B cell (primary cell): Measurements from ENCODE around the gene SNCB. TPM values are rescaled to one million over a fixed set of nuclear protein-coding genes. Genes with fewer than 3 reads are reported as not detected.

Source experiments
- ATAC-seq: fragments of 200-7000 bp; cut with Tn5 transposase; one replicate; pipeline ENCODE4 v1.10.0; 2021; ENCODE audit warnings: low read depth, mild to moderate bottlenecking, moderate number of reproducible peaks, moderate library complexity
- CTCF ChIA-PET: fragments of 350-600 bp; sonication (Branson Sonifier 250); formaldehyde crosslinking; loops from one replicate; lab custom pipeline; 2021; ENCODE audit warnings: antibody characterized with exemption, inconsistent platforms; lab: Charles Lee
- POLR2A ChIA-PET: fragments of 350-600 bp; sonication (Branson Sonifier 250); formaldehyde crosslinking; loops from one replicate; lab custom pipeline; 2021; ENCODE audit warnings: antibody characterized with exemption; lab: Charles Lee
- DNase-seq: peaks from one replicate; pipeline ENCODE4 v3.0.0; 2013
- H2AFZ ChIP-seq: 2 replicates; pipeline ENCODE4 v1.6.1; 2012; ENCODE audit warnings: mild to moderate bottlenecking, low read depth, low read length; ENCODE audit not compliant: insufficient read depth, poor library complexity, severe bottlenecking
- H3K27ac ChIP-seq, 2 donors: 1 replicate in 1 of 2; 2 replicates in 1 of 2; pipeline ENCODE4 v1.5.1; 2012 to 2013; ENCODE audit warnings: low read length in 2 of 2, mild to moderate bottlenecking in 2 of 2, moderate library complexity in 1 of 2
- H3K27me3 ChIP-seq, 4 experiments: fragments of 200-600 bp in 1 of 4; sonication (generic) in 1 of 4; replicated peaks in 1 of 4; 1 replicate in 2 of 4; 2 replicates in 2 of 4; pipeline versions ENCODE4 v1.6.1 to v1.7.0; 2013 to 2016; ENCODE audit warnings: low read length in 3 of 4, mild to moderate bottlenecking in 2 of 4, mixed read lengths in 1 of 4, moderate library complexity in 1 of 4; ENCODE audit not compliant: insufficient read depth in 4 of 4, control insufficient read depth in 3 of 4; ENCODE audit errors: control extremely low read depth in 1 of 4
- H3K36me3 ChIP-seq, 2 experiments: replicated peaks in 1 of 2; 1 replicate in 1 of 2; 2 replicates in 1 of 2; pipeline versions ENCODE4 v1.6.1 to v1.7.1; 2013; ENCODE audit warnings: low read length in 1 of 2; ENCODE audit not compliant: insufficient read depth in 2 of 2, control insufficient read depth in 1 of 2; ENCODE audit errors: control extremely low read depth in 1 of 2, extremely low read depth in 1 of 2
- H3K4me1 ChIP-seq, 2 donors: fragments of 200-600 bp in 1 of 2; sonication (generic) in 1 of 2; 1 replicate in 1 of 2; 2 replicates in 1 of 2; pipeline versions ENCODE4 v1.5.1 to v1.6.1; 2013 to 2017; ENCODE audit warnings: low read length in 2 of 2; ENCODE audit not compliant: control insufficient read depth in 2 of 2, insufficient read depth in 2 of 2
- H3K4me2 ChIP-seq: replicated peaks from 2 replicates; pipeline ENCODE3; 2012; ENCODE audit warnings: mild to moderate bottlenecking, low read depth, low read length; ENCODE audit not compliant: poor library complexity, severe bottlenecking
- H3K4me3 ChIP-seq, 5 experiments: fragments of 200-600 bp in 1 of 5; sonication (generic) in 1 of 5; 1 replicate in 3 of 5; 2 replicates in 2 of 5; pipeline versions ENCODE4 v1.5.1 to v1.7.0; 2011 to 2016; ENCODE audit warnings: low read length in 4 of 5, mild to moderate bottlenecking in 4 of 5, low read depth in 2 of 5, control low read depth in 1 of 5, moderate library complexity in 1 of 5; ENCODE audit not compliant: insufficient read depth in 1 of 5; ENCODE audit errors: control extremely low read depth in 1 of 5, extremely low read depth in 1 of 5
- H3K79me2 ChIP-seq: fragments of 200-600 bp; sonication (generic); one replicate; pipeline ENCODE4 v1.6.0; 2016; ENCODE audit warnings: low read length; ENCODE audit not compliant: control insufficient read depth, insufficient read depth
- H3K9ac ChIP-seq: fragments of 200-600 bp; sonication (generic); 2 replicates; pipeline ENCODE4 v1.6.1; 2017; ENCODE audit warnings: mild to moderate bottlenecking, low read length, moderate library complexity
- H3K9me3 ChIP-seq, 3 donors: one replicate each; pipeline versions ENCODE4 v1.6.1 to v1.7.1; 2013; ENCODE audit warnings: low read length in 2 of 3; ENCODE audit not compliant: control insufficient read depth in 2 of 3, insufficient read depth in 1 of 3; ENCODE audit errors: control extremely low read depth in 1 of 3
- H4K20me1 ChIP-seq: 2 replicates; pipeline ENCODE4 v1.6.0; 2012; ENCODE audit warnings: mild to moderate bottlenecking, low read length; ENCODE audit not compliant: insufficient read depth, control insufficient read depth, poor library complexity, severe bottlenecking
- H3K27ac Mint-ChIP-seq: one replicate; pipeline ENCODE4 v1.8.0; 2021; ENCODE audit warnings: mixed read lengths
- H3K27me3 Mint-ChIP-seq: one replicate; pipeline ENCODE4 v1.8.0; 2021; ENCODE audit warnings: mixed read lengths
- H3K4me1 Mint-ChIP-seq: one replicate; pipeline ENCODE4 v1.8.0; 2021; ENCODE audit warnings: mixed read lengths
- H3K4me3 Mint-ChIP-seq: one replicate; pipeline ENCODE4 v1.8.0; 2021; ENCODE audit warnings: mixed read lengths
- H3K9me3 Mint-ChIP-seq: one replicate; pipeline ENCODE4 v1.8.0; 2022; ENCODE audit warnings: mixed read lengths; ENCODE audit not compliant: insufficient read depth
- EZH2 ChIP-seq: IDR thresholded peaks from 2 replicates; pipeline ENCODE4 v1.6.1; 2012; ENCODE audit warnings: borderline replicate concordance, low read depth, mild to moderate bottlenecking, moderate library complexity, low read length; ENCODE audit not compliant: insufficient read depth, poor library complexity, severe bottlenecking
- WGBS: methylation state at CpG from one replicate; pipeline ENCODE4 v1.1.5; 2013; ENCODE audit warnings: missing lambda C conversion rate; ENCODE audit not compliant: insufficient coverage; 5-methylcytosine and 5-hydroxymethylcytosine counted together
- intact Hi-C: fragments of 100-400 bp; cut with micrococcal nuclease; formaldehyde crosslinking; loops from one replicate; pipeline ENCODE4 v1.10.0; 2022
- polyA plus RNA-seq: library from polyadenylated mRNA; depleted of rRNA; stranded (reverse); fragments of >200 nt; gene quantifications from 2 replicates; pipeline ENCODE4 v1.2.3, GENCODE V29; 2012
- small RNA-seq: library from RNA; depleted of rRNA; stranded (forward); fragments of <200 nt; gene quantifications from one replicate; pipeline ENCODE3, GENCODE V24; 2012; ENCODE audit warnings: low replicate concordance, low read depth; ENCODE audit not compliant: insufficient read length
- total RNA-seq, 2 donors: library from RNA; stranded (reverse); fragments of 120-200 nt in 1 of 2; gene quantifications; 1 replicate in 1 of 2; 2 replicates in 1 of 2; pipeline versions ENCODE4 v1.2.3 to v1.2.4, GENCODE V29; 2013 to 2022
- TF ChIP-seq, protein P1 (sequence below): fragments of 200-600 bp; IDR thresholded peaks from one replicate; pipeline ENCODE4 v1.8.0; 2022; ENCODE audit warnings: antibody characterized with exemption, mild to moderate bottlenecking

SNCB gene
- total and polyA plus RNA-seq, 2 donors (not counting 1 experiment from before 2014, with no cell fraction given), result 0.09 TPM; not detected in 1

DNA sequence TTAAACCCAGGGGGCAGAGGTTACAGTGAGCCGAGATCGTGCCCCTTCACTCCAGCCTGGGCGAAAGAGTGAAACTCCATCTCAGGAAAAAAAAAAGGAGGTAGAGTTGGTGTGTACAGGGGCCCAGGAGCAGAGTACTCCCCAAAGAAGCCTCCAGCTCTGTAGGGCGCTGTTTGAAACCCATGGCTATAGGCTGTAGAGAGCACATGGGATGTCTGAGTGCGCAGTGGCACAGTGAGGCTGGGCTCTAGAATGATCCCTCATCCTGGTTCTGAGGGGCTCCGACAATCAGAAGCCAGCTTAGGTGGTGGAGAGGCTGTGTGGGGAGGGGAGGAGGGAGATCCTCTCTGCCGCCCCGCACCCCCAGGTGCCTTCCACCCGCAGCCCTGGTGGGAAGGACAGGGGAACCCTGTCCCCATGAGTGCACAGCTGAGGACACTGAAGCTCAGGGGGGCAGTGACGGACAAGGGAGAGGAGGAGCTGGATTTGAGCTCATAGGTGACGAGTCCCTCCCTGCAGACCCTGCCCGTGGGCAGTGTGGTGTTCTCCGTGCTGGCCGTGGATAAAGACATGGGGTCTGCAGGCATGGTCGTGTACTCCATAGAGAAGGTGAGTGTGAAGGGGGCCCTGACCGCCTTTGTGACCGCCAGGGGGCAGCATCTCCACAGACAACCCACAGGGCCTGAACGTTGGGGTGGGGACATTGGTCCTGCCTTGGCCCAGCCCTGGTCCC is 56.6 kb downstream of the SNCB start:
- no peak for TF ChIP-seq EZH2
- TF ChIP-seq, protein P1, sequence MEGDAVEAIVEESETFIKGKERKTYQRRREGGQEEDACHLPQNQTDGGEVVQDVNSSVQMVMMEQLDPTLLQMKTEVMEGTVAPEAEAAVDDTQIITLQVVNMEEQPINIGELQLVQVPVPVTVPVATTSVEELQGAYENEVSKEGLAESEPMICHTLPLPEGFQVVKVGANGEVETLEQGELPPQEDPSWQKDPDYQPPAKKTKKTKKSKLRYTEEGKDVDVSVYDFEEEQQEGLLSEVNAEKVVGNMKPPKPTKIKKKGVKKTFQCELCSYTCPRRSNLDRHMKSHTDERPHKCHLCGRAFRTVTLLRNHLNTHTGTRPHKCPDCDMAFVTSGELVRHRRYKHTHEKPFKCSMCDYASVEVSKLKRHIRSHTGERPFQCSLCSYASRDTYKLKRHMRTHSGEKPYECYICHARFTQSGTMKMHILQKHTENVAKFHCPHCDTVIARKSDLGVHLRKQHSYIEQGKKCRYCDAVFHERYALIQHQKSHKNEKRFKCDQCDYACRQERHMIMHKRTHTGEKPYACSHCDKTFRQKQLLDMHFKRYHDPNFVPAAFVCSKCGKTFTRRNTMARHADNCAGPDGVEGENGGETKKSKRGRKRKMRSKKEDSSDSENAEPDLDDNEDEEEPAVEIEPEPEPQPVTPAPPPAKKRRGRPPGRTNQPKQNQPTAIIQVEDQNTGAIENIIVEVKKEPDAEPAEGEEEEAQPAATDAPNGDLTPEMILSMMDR, result peak; percentile 92
- Histone ChIP-seq H3K9ac (no peak overlapping the region), H3K79me2 (no peaks in the 10 kb centered on the region), H3K9me3 (peaks cover 0 to 4% (median 0%) of the 10 kb centered on the region in 3 donors), H3K4me1 (peaks cover 0 to 11% of the 10 kb centered on the region in 2 donors), H3K27ac (no peak overlapping the region), H3K4me2 (no peak overlapping the region), H4K20me1 (no peaks in the 10 kb centered on the region), H2AFZ (peak overlapping the region; percentile 24), H3K4me3 (no peak overlapping the region), H3K36me3 (no peaks in the 10 kb centered on the region), H3K27me3 (peaks cover 0 to 7% (median 2%) of the 10 kb centered on the region in 4 experiments)
- intact Hi-C loops, result loop anchor here (1.0 to 2.0 kb wide), 4 partner anchors 74 to 385 kb away; partner anchors contain the start of genes CLTB and TSPAN17
- peaks cover 12% of the 10 kb centered on the region for H3K27me3 Mint-ChIP-seq
- 29% methylated on average over 13 of the region's 18 CpGs for WGBS
- H3K4me1 Mint-ChIP-seq, result peaks cover 5% of the 10 kb centered on the region
- ATAC-seq (peak; percentile 79), DNase-seq (peak; percentile 82)
- no peak overlapping the region for H3K27ac Mint-ChIP-seq
- ChIA-PET POLR2A (no interaction called here), CTCF (interaction anchor here (0.6 to 4.3 kb wide), 18 partner anchors 17 to 848 kb away, joined by 3 to 24 read pairs (median 4); partner anchors contain the start of gene CLTB)
- no peaks in the 10 kb centered on the region for H3K9me3 Mint-ChIP-seq
- no peak overlapping the region for H3K4me3 Mint-ChIP-seq

Small RNA genes within 50 kb of the gene (small RNA-seq; reads per million reads assigned to genes)
- not detected for gene MIR4281

Other genes starting within 250 kb of the SNCB start
- 25.0 and 25.1 TPM in 2 replicates for gene NOP16, start 241.9 kb downstream of the SNCB start, total RNA-seq
- gene NOP16, start 241.9 kb downstream of the SNCB start, polyA plus RNA-seq, result 27.8 and 35.5 TPM in 2 replicates
- gene HIGD2A, start 241.8 kb downstream of the SNCB start, total RNA-seq, result 70.1 and 80.1 TPM in 2 replicates
- gene HIGD2A, start 241.8 kb downstream of the SNCB start, polyA plus RNA-seq, result 102 and 212 TPM in 2 replicates
- gene CLTB, start 214.0 kb downstream of the SNCB start, total RNA-seq, result 29.6 and 29.9 TPM in 2 replicates
- gene CLTB, start 214.0 kb downstream of the SNCB start, polyA plus RNA-seq, result 41.7 and 48.0 TPM in 2 replicates
- gene FAF2, start 182.1 kb downstream of the SNCB start, total RNA-seq, result 35.1 and 41.3 TPM in 2 replicates
- 10.9 and 16.0 TPM in 2 replicates for gene FAF2, start 182.1 kb downstream of the SNCB start, polyA plus RNA-seq
- 220 and 231 TPM in 2 replicates for gene RNF44, start 93.1 kb downstream of the SNCB start, total RNA-seq
- 262 and 299 TPM in 2 replicates for gene RNF44, start 93.1 kb downstream of the SNCB start, polyA plus RNA-seq
- gene CDHR2, start 81.2 kb downstream of the SNCB start, total RNA-seq, result 1.7 TPM in 2 replicates
- 0.04 and 0.25 TPM in 2 replicates for gene CDHR2, start 81.2 kb downstream of the SNCB start, polyA plus RNA-seq
- gene GPRIN1, start 20.4 kb downstream of the SNCB start, total RNA-seq, result 2.1 and 2.7 TPM in 2 replicates
- gene GPRIN1, start 20.4 kb downstream of the SNCB start, polyA plus RNA-seq, result 0.35 and 0.72 TPM in 2 replicates
- gene EIF4E1B, start 141 bp upstream of the SNCB start, total RNA-seq, result not detected in 2 replicates
- not detected in 2 replicates for gene EIF4E1B, start 141 bp upstream of the SNCB start, polyA plus RNA-seq
- 21.0 and 23.7 TPM in 2 replicates for gene TSPAN17, start 16.9 kb upstream of the SNCB start, total RNA-seq
- gene TSPAN17, start 16.9 kb upstream of the SNCB start, polyA plus RNA-seq, result 20.5 and 24.6 TPM in 2 replicates
- gene UNC5A, start 180.0 kb upstream of the SNCB start, total RNA-seq, result not detected in 2 replicates
- gene UNC5A, start 180.0 kb upstream of the SNCB start, polyA plus RNA-seq, result not detected in 2 replicates